B cell (primary cell): ENCODE data around the gene PANK2. TPM values are rescaled to one million over a fixed set of nuclear protein-coding genes. Genes with fewer than 3 reads are reported as not detected.

Experiments used
- ATAC-seq: fragments of 200-7000 bp; cut with Tn5 transposase; one replicate; pipeline ENCODE4 v1.10.0; 2021; ENCODE audit warnings: low read depth, mild to moderate bottlenecking, moderate number of reproducible peaks, moderate library complexity
- CTCF ChIA-PET: fragments of 350-600 bp; sonication (Branson Sonifier 250); formaldehyde crosslinking; loops from one replicate; lab custom pipeline; 2021; ENCODE audit warnings: antibody characterized with exemption, inconsistent platforms; lab: Charles Lee
- POLR2A ChIA-PET: fragments of 350-600 bp; sonication (Branson Sonifier 250); formaldehyde crosslinking; loops from one replicate; lab custom pipeline; 2021; ENCODE audit warnings: antibody characterized with exemption; lab: Charles Lee
- DNase-seq: peaks from one replicate; pipeline ENCODE4 v3.0.0; 2013
- H2AFZ ChIP-seq: 2 replicates; pipeline ENCODE4 v1.6.1; 2012; ENCODE audit warnings: mild to moderate bottlenecking, low read depth, low read length; ENCODE audit not compliant: insufficient read depth, poor library complexity, severe bottlenecking
- H3K27ac ChIP-seq, 2 donors: 1 replicate in 1 of 2; 2 replicates in 1 of 2; pipeline ENCODE4 v1.5.1; 2012 to 2013; ENCODE audit warnings: low read length in 2 of 2, mild to moderate bottlenecking in 2 of 2, moderate library complexity in 1 of 2
- H3K27me3 ChIP-seq, 4 experiments: fragments of 200-600 bp in 1 of 4; sonication (generic) in 1 of 4; replicated peaks in 1 of 4; 1 replicate in 2 of 4; 2 replicates in 2 of 4; pipeline versions ENCODE4 v1.6.1 to v1.7.0; 2013 to 2016; ENCODE audit warnings: low read length in 3 of 4, mild to moderate bottlenecking in 2 of 4, mixed read lengths in 1 of 4, moderate library complexity in 1 of 4; ENCODE audit not compliant: insufficient read depth in 4 of 4, control insufficient read depth in 3 of 4; ENCODE audit errors: control extremely low read depth in 1 of 4
- H3K36me3 ChIP-seq, 2 experiments: replicated peaks in 1 of 2; 1 replicate in 1 of 2; 2 replicates in 1 of 2; pipeline versions ENCODE4 v1.6.1 to v1.7.1; 2013; ENCODE audit warnings: low read length in 1 of 2; ENCODE audit not compliant: insufficient read depth in 2 of 2, control insufficient read depth in 1 of 2; ENCODE audit errors: control extremely low read depth in 1 of 2, extremely low read depth in 1 of 2
- H3K4me1 ChIP-seq, 2 donors: fragments of 200-600 bp in 1 of 2; sonication (generic) in 1 of 2; 1 replicate in 1 of 2; 2 replicates in 1 of 2; pipeline versions ENCODE4 v1.5.1 to v1.6.1; 2013 to 2017; ENCODE audit warnings: low read length in 2 of 2; ENCODE audit not compliant: control insufficient read depth in 2 of 2, insufficient read depth in 2 of 2
- H3K4me2 ChIP-seq: replicated peaks from 2 replicates; pipeline ENCODE3; 2012; ENCODE audit warnings: mild to moderate bottlenecking, low read depth, low read length; ENCODE audit not compliant: poor library complexity, severe bottlenecking
- H3K4me3 ChIP-seq, 5 experiments: fragments of 200-600 bp in 1 of 5; sonication (generic) in 1 of 5; 1 replicate in 3 of 5; 2 replicates in 2 of 5; pipeline versions ENCODE4 v1.5.1 to v1.7.0; 2011 to 2016; ENCODE audit warnings: low read length in 4 of 5, mild to moderate bottlenecking in 4 of 5, low read depth in 2 of 5, control low read depth in 1 of 5, moderate library complexity in 1 of 5; ENCODE audit not compliant: insufficient read depth in 1 of 5; ENCODE audit errors: control extremely low read depth in 1 of 5, extremely low read depth in 1 of 5
- H3K79me2 ChIP-seq: fragments of 200-600 bp; sonication (generic); one replicate; pipeline ENCODE4 v1.6.0; 2016; ENCODE audit warnings: low read length; ENCODE audit not compliant: control insufficient read depth, insufficient read depth
- H3K9ac ChIP-seq: fragments of 200-600 bp; sonication (generic); 2 replicates; pipeline ENCODE4 v1.6.1; 2017; ENCODE audit warnings: mild to moderate bottlenecking, low read length, moderate library complexity
- H3K9me3 ChIP-seq, 3 donors: one replicate each; pipeline versions ENCODE4 v1.6.1 to v1.7.1; 2013; ENCODE audit warnings: low read length in 2 of 3; ENCODE audit not compliant: control insufficient read depth in 2 of 3, insufficient read depth in 1 of 3; ENCODE audit errors: control extremely low read depth in 1 of 3
- H4K20me1 ChIP-seq: 2 replicates; pipeline ENCODE4 v1.6.0; 2012; ENCODE audit warnings: mild to moderate bottlenecking, low read length; ENCODE audit not compliant: insufficient read depth, control insufficient read depth, poor library complexity, severe bottlenecking
- H3K27ac Mint-ChIP-seq: one replicate; pipeline ENCODE4 v1.8.0; 2021; ENCODE audit warnings: mixed read lengths
- H3K27me3 Mint-ChIP-seq: one replicate; pipeline ENCODE4 v1.8.0; 2021; ENCODE audit warnings: mixed read lengths
- H3K4me1 Mint-ChIP-seq: one replicate; pipeline ENCODE4 v1.8.0; 2021; ENCODE audit warnings: mixed read lengths
- H3K4me3 Mint-ChIP-seq: one replicate; pipeline ENCODE4 v1.8.0; 2021; ENCODE audit warnings: mixed read lengths
- H3K9me3 Mint-ChIP-seq: one replicate; pipeline ENCODE4 v1.8.0; 2022; ENCODE audit warnings: mixed read lengths; ENCODE audit not compliant: insufficient read depth
- EZH2 ChIP-seq: IDR thresholded peaks from 2 replicates; pipeline ENCODE4 v1.6.1; 2012; ENCODE audit warnings: borderline replicate concordance, low read depth, mild to moderate bottlenecking, moderate library complexity, low read length; ENCODE audit not compliant: insufficient read depth, poor library complexity, severe bottlenecking
- WGBS: methylation state at CpG from one replicate; pipeline ENCODE4 v1.1.5; 2013; ENCODE audit warnings: missing lambda C conversion rate; ENCODE audit not compliant: insufficient coverage; 5-methylcytosine and 5-hydroxymethylcytosine counted together
- intact Hi-C: fragments of 100-400 bp; cut with micrococcal nuclease; formaldehyde crosslinking; loops from one replicate; pipeline ENCODE4 v1.10.0; 2022
- polyA plus RNA-seq: library from polyadenylated mRNA; depleted of rRNA; stranded (reverse); fragments of >200 nt; gene quantifications from 2 replicates; pipeline ENCODE4 v1.2.3, GENCODE V29; 2012
- small RNA-seq: library from RNA; depleted of rRNA; stranded (forward); fragments of <200 nt; gene quantifications from one replicate; pipeline ENCODE3, GENCODE V24; 2012; ENCODE audit warnings: low replicate concordance, low read depth; ENCODE audit not compliant: insufficient read length
- total RNA-seq, 2 donors: library from RNA; stranded (reverse); fragments of 120-200 nt in 1 of 2; gene quantifications; 1 replicate in 1 of 2; 2 replicates in 1 of 2; pipeline versions ENCODE4 v1.2.3 to v1.2.4, GENCODE V29; 2013 to 2022
- TF ChIP-seq, protein P1 (sequence below): fragments of 200-600 bp; IDR thresholded peaks from one replicate; pipeline ENCODE4 v1.8.0; 2022; ENCODE audit warnings: antibody characterized with exemption, mild to moderate bottlenecking

PANK2 gene
- total and polyA plus RNA-seq, 2 donors (not counting 1 experiment from before 2014, with no cell fraction given) = 20.5 to 63.3 TPM

DNA sequence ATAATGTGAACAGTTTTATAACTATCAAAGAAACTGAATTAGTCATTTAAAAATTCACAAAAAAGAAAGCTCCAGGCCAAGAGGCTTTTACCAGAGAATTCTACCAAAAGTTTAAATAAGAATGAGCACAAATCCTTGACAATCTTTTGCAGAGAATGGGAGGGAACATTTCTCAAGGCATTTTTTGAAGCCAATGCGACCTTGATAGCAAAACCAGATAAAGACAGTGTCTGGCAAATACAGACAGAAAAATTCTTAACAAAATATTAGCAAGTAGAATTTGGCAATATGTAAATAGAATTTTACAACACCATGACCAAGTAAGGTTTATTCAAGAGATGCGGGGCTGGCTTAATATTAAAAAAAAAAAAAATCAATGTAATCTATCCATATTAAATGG is 84.5 kb downstream of the PANK2 start:
- WGBS = no CpG with 5 or more reads among the region's 2 CpGs
- Histone ChIP-seq H3K27ac (no peak overlapping the region), H3K36me3 (no peaks in the 10 kb centered on the region), H4K20me1 (no peaks in the 10 kb centered on the region), H3K4me1 (no peaks in the 10 kb centered on the region), H3K79me2 (no peaks in the 10 kb centered on the region), H3K9ac (no peak overlapping the region), H3K9me3 (no peaks in the 10 kb centered on the region), H3K4me2 (no peak overlapping the region), H3K4me3 (no peak overlapping the region), H2AFZ (no peak overlapping the region), H3K27me3 (no peaks in the 10 kb centered on the region)
- H3K4me3 Mint-ChIP-seq = no peak overlapping the region
- intact Hi-C loops = no loop called here
- TF ChIP-seq, protein P1, sequence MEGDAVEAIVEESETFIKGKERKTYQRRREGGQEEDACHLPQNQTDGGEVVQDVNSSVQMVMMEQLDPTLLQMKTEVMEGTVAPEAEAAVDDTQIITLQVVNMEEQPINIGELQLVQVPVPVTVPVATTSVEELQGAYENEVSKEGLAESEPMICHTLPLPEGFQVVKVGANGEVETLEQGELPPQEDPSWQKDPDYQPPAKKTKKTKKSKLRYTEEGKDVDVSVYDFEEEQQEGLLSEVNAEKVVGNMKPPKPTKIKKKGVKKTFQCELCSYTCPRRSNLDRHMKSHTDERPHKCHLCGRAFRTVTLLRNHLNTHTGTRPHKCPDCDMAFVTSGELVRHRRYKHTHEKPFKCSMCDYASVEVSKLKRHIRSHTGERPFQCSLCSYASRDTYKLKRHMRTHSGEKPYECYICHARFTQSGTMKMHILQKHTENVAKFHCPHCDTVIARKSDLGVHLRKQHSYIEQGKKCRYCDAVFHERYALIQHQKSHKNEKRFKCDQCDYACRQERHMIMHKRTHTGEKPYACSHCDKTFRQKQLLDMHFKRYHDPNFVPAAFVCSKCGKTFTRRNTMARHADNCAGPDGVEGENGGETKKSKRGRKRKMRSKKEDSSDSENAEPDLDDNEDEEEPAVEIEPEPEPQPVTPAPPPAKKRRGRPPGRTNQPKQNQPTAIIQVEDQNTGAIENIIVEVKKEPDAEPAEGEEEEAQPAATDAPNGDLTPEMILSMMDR = no peak
- TF ChIP-seq EZH2 = no peak
- no peaks in the 10 kb centered on the region for H3K4me1 Mint-ChIP-seq
- ChIA-PET CTCF (no interaction called here), POLR2A (no interaction called here)
- H3K27me3 Mint-ChIP-seq = no peaks in the 10 kb centered on the region
- DNase-seq = no peak
- no peaks in the 10 kb centered on the region for H3K9me3 Mint-ChIP-seq
- no peak for ATAC-seq
- no peak overlapping the region for H3K27ac Mint-ChIP-seq

DNA sequence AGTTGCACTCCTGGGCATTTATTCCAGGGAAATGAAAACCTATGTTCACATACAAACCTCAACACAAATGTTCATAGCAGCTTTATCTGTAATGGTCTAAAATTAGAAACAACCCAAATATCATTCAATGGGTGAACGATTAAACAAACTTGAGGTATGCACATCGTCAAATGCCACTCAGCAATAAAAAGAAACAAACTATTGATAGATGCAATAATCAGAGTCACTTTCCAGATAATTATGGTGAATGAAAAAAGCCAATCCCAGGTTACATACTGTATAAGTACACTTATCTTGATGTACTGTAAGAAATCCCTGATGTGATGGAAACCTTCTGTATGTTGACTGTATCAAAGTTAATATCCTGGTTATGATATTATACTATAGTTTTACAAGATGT is 87.3 kb downstream of the PANK2 start:
- no peak overlapping the region for H3K4me3 Mint-ChIP-seq
- H3K27ac Mint-ChIP-seq = no peak overlapping the region
- no peak overlapping the region for H3K27ac ChIP-seq
- no peak overlapping the region for H3K4me2 ChIP-seq
- CTCF ChIA-PET = interaction anchor here (1.0 kb wide), 1 partner anchor 109 kb away, joined by 3 read pairs; no protein-coding TSS in a partner anchor
- intact Hi-C loops = no loop called here
- no peak overlapping the region for H2AFZ ChIP-seq
- ATAC-seq (no peak), DNase-seq (no peak)
- WGBS = no CpG with 5 or more reads among the region's 2 CpGs
- H3K79me2 ChIP-seq = no peaks in the 10 kb centered on the region
- H3K4me1 Mint-ChIP-seq = peaks cover 15% of the 10 kb centered on the region
- TF ChIP-seq, protein P1 = no peak
- no peak for TF ChIP-seq EZH2
- POLR2A ChIA-PET = no interaction called here
- no peaks in the 10 kb centered on the region for H4K20me1 ChIP-seq
- no peak overlapping the region for H3K4me3 ChIP-seq
- no peaks in the 10 kb centered on the region for H3K36me3 ChIP-seq
- H3K9ac ChIP-seq = no peak overlapping the region
- H3K27me3 ChIP-seq = no peaks in the 10 kb centered on the region
- H3K4me1 ChIP-seq = peaks cover 11 to 12% of the 10 kb centered on the region in 2 donors
- H3K27me3 Mint-ChIP-seq = no peaks in the 10 kb centered on the region
- H3K9me3 Mint-ChIP-seq = no peaks in the 10 kb centered on the region
- no peaks in the 10 kb centered on the region for H3K9me3 ChIP-seq

Small RNA genes within 50 kb of the gene (small RNA-seq; reads per million reads assigned to genes)
- 7.8 reads per million, percentile 80 among the genes with 10 or more reads in this experiment for gene MIR103A2

Other genes starting within 250 kb of the PANK2 start
- gene GFRA4, start 226.0 kb upstream of the PANK2 start, total RNA-seq = not detected in 2 replicates
- gene GFRA4, start 226.0 kb upstream of the PANK2 start, polyA plus RNA-seq = not detected in 2 replicates
- gene ADAM33, start 207.4 kb upstream of the PANK2 start, total RNA-seq = not detected in 2 replicates
- gene ADAM33, start 207.4 kb upstream of the PANK2 start, polyA plus RNA-seq = not detected in 2 replicates
- 0.15 TPM in 2 replicates for gene SIGLEC1, start 176.8 kb upstream of the PANK2 start, total RNA-seq
- gene SIGLEC1, start 176.8 kb upstream of the PANK2 start, polyA plus RNA-seq = 0.06 and 0.13 TPM in 2 replicates
- gene HSPA12B, start 156.7 kb upstream of the PANK2 start, total RNA-seq = not detected in 2 replicates
- gene HSPA12B, start 156.7 kb upstream of the PANK2 start, polyA plus RNA-seq = not detected in 2 replicates
- 18.4 and 19.1 TPM in 2 replicates for gene ADISSP, start 121.6 kb upstream of the PANK2 start, total RNA-seq
- 20.0 and 28.8 TPM in 2 replicates for gene ADISSP, start 121.6 kb upstream of the PANK2 start, polyA plus RNA-seq
- not detected in 2 replicates for gene SPEF1, start 107.9 kb upstream of the PANK2 start, total RNA-seq
- not detected in 2 replicates for gene SPEF1, start 107.9 kb upstream of the PANK2 start, polyA plus RNA-seq
- 43.7 and 46.4 TPM in 2 replicates for gene CENPB, start 102.6 kb upstream of the PANK2 start, total RNA-seq
- 11.2 and 13.3 TPM in 2 replicates for gene CENPB, start 102.6 kb upstream of the PANK2 start, polyA plus RNA-seq
- 72.3 and 77.3 TPM in 2 replicates for gene CDC25B, start 93.1 kb upstream of the PANK2 start, total RNA-seq
- 114 and 196 TPM in 2 replicates for gene CDC25B, start 93.1 kb upstream of the PANK2 start, polyA plus RNA-seq
- 12.6 and 12.8 TPM in 2 replicates for gene AP5S1, start 68.8 kb upstream of the PANK2 start, total RNA-seq
- 7.5 and 9.2 TPM in 2 replicates for gene AP5S1, start 68.8 kb upstream of the PANK2 start, polyA plus RNA-seq
- 52.2 and 53.3 TPM in 2 replicates for gene MAVS, start 42.6 kb upstream of the PANK2 start, total RNA-seq
- gene MAVS, start 42.6 kb upstream of the PANK2 start, polyA plus RNA-seq = 14.7 and 17.2 TPM in 2 replicates
- 9.9 and 10.3 TPM in 2 replicates for gene RNF24, start 126.2 kb downstream of the PANK2 start, total RNA-seq
- 1.3 and 1.4 TPM in 2 replicates for gene RNF24, start 126.2 kb downstream of the PANK2 start, polyA plus RNA-seq